Right atrium auricular region (tissue), 2 donors: ENCODE results near the gene SAMM50. TPM values are rescaled to one million over a fixed set of nuclear protein-coding genes. Genes with fewer than 3 reads are reported as not detected.

Experiments used
- DNase-seq: peaks from one replicate; pipeline ENCODE4 v3.0.0-alpha.2; 2019; ENCODE audit warnings: low spot score
- H3K27ac ChIP-seq, 2 donors: fragments of 200-600 bp; sonication (generic); 1 replicate in 1 of 2; 2 replicates in 1 of 2; pipeline ENCODE4 v1.5.1; 2016 to 2019
- H3K27me3 ChIP-seq, 2 donors: fragments of 200-600 bp; sonication (generic); one replicate each; pipeline versions ENCODE4 v1.5.1 to v1.6.0; 2017 to 2019
- H3K36me3 ChIP-seq: fragments of 200-600 bp; sonication (generic); one replicate; pipeline ENCODE4 v1.5.1; 2016
- H3K4me1 ChIP-seq, 2 donors: fragments of 200-600 bp; sonication (generic); one replicate each; pipeline versions ENCODE4 v1.5.1 to v1.6.0; 2017 to 2019
- H3K4me3 ChIP-seq, 2 donors: fragments of 200-600 bp; sonication (generic); 1 replicate in 1 of 2; 2 replicates in 1 of 2; pipeline ENCODE4 v1.5.1; 2017 to 2019; ENCODE audit warnings: mild to moderate bottlenecking in 1 of 2, moderate library complexity in 1 of 2
- H3K9me3 ChIP-seq, 2 donors: fragments of 200-600 bp; sonication (generic); one replicate each; pipeline ENCODE4 v1.5.1; 2019
- CTCF ChIP-seq, 2 donors: fragments of 200-600 bp; sonication (generic); IDR thresholded peaks; one replicate each; pipeline ENCODE4 v1.5.1; 2019; ENCODE audit warnings: antibody characterized with exemption in 2 of 2
- total RNA-seq, 2 donors: library from RNA; depleted of rRNA; stranded (reverse); fragments of >200 nt; gene quantifications; one replicate each; pipeline ENCODE4 v1.1.0, GENCODE V29; 2016

SAMM50 gene
- total RNA-seq, 2 donors from 2014 or later = 40.4 to 57.1 TPM

GRCh38 chr22:43928908-43929307 lies 26.3 kb upstream of the SAMM50 start:
- Histone ChIP-seq H3K4me1 (peaks cover 0 to 5% of the 10 kb centered on the region in 2 donors), H3K27me3 (no peaks in the 10 kb centered on the region), H3K4me3 (no peak overlapping the region), H3K27ac (no peak overlapping the region), H3K9me3 (no peaks in the 10 kb centered on the region), H3K36me3 (no peaks in the 10 kb centered on the region)
- no peak for DNase-seq
- TF ChIP-seq CTCF (IDR thresholded peaks at IDR 0.05) = no peak

GRCh38 chr22:43931771-43932170 lies 23.5 kb upstream of the SAMM50 start:
- TF ChIP-seq CTCF (IDR thresholded peaks at IDR 0.05) = no peak
- H3K27ac ChIP-seq = no peak overlapping the region
- H3K36me3 ChIP-seq = no peaks in the 10 kb centered on the region
- H3K27me3 ChIP-seq = no peaks in the 10 kb centered on the region
- H3K4me3 ChIP-seq = no peak overlapping the region
- DNase-seq = no peak
- H3K9me3 ChIP-seq = no peaks in the 10 kb centered on the region
- no peaks in the 10 kb centered on the region for H3K4me1 ChIP-seq

- Histone ChIP-seq H3K27ac (no peak overlapping the region), H3K27me3 (no peaks in the 10 kb centered on the region), H3K4me3 (no peak overlapping the region), H3K36me3 (no peaks in the 10 kb centered on the region), H3K4me1 (no peaks in the 10 kb centered on the region), H3K9me3 (peaks cover 0 to 11% of the 10 kb centered on the region in 2 donors)
- DNase-seq = no peak
- no peak for TF ChIP-seq CTCF (IDR thresholded peaks at IDR 0.05)
Measured at GRCh38 chr22:43941449-43941848, 13.8 kb upstream of the SAMM50 start.

- no peak overlapping the region for H3K27ac ChIP-seq
- H3K36me3 ChIP-seq = no peaks in the 10 kb centered on the region
- no peak for TF ChIP-seq CTCF (IDR thresholded peaks at IDR 0.05)
- H3K4me3 ChIP-seq = no peak overlapping the region
- no peaks in the 10 kb centered on the region for H3K27me3 ChIP-seq
- no peak for DNase-seq
- no peaks in the 10 kb centered on the region for H3K4me1 ChIP-seq
- H3K9me3 ChIP-seq = peaks cover 0 to 11% of the 10 kb centered on the region in 2 donors
Measured at GRCh38 chr22:43944670-43945430, 10.4 kb upstream of the SAMM50 start.

- peak; percentile 36 to 61 for TF ChIP-seq CTCF (IDR thresholded peaks at IDR 0.05)
- H3K4me1 ChIP-seq = no peaks in the 10 kb centered on the region
- no peak for DNase-seq
Measured at GRCh38 chr22:43945632-43946383, 9.4 kb upstream of the SAMM50 start.

More at GRCh38 chr22:43945632-43946383, 9.4 kb upstream of the SAMM50 start:
- Histone ChIP-seq H3K4me3 (no peak overlapping the region), H3K27me3 (no peaks in the 10 kb centered on the region), H3K27ac (no peak overlapping the region), H3K36me3 (no peaks in the 10 kb centered on the region), H3K9me3 (peaks cover 0 to 11% of the 10 kb centered on the region in 2 donors)
